Gastroesophageal sphincter (tissue), 3 donors: Measurements from ENCODE around the gene ZFP36.

Source experiments
- CTCF ChIP-seq, 4 experiments: fragments of 200-600 bp in 2 of 4; fragments of 450-650 bp in 2 of 4; sonication (generic) in 1 of 4; IDR thresholded peaks; one replicate each; pipeline ENCODE4 v1.5.1; 2017 to 2019; ENCODE audit warnings: antibody characterized with exemption in 4 of 4, mild to moderate bottlenecking in 2 of 4, moderate library complexity in 2 of 4
- EP300 ChIP-seq: sonication (generic); formaldehyde crosslinking; IDR thresholded peaks from one replicate; pipeline ENCODE4 v1.6.1; 2017; ENCODE audit warnings: antibody characterized with exemption, mild to moderate bottlenecking
- POLR2A ChIP-seq, 2 donors: fragments of 450-650 bp; IDR thresholded peaks; one replicate each; pipeline ENCODE4 v1.6.1; 2017; ENCODE audit warnings: antibody characterized with exemption in 2 of 2, mild to moderate bottlenecking in 2 of 2, moderate library complexity in 1 of 2
- POLR2AphosphoS5 ChIP-seq: sonication (generic); formaldehyde crosslinking; IDR thresholded peaks from one replicate; pipeline ENCODE4 v1.6.1; 2017; ENCODE audit warnings: antibody characterized with exemption

DNA sequence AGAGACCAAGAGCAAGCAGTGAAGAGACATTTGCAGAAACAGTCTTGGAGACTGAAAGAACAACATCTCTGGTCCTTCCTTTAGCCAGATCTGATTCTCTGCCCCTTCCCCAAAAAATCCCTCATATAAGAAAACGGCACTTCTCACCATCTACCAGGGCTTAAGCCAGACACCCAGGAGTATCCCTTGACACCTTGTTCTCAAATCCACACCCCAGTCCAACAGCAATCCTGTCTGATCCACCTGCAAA is 4.1 kb downstream of the ZFP36 start:
- TF ChIP-seq CTCF (IDR thresholded peaks at IDR 0.05) = no peak
- no peak for TF ChIP-seq POLR2AphosphoS5
- TF ChIP-seq EP300 = no peak
- no peak for TF ChIP-seq POLR2A (IDR thresholded peaks at IDR 0.05)
